H1 (cell line): Measurements from ENCODE around the gene CSRNP3. TPM values are rescaled to one million over a fixed set of nuclear protein-coding genes. Genes with fewer than 3 reads are reported as not detected.

Experiments
- ASH2L ChIP-seq: fragments of 200-600, 300-600 bp; sonication (generic); IDR thresholded peaks from one replicate; pipeline ENCODE4 v1.7.1; 2017; ENCODE audit warnings: low read length
- CBX5 ChIP-seq: fragments of 300-800, 300-1000 bp; sonication (generic); IDR thresholded peaks from 2 replicates; pipeline ENCODE4 v1.7.1; 2016; ENCODE audit warnings: antibody characterized with exemption, low read length, low read depth
- CHD7 ChIP-seq: fragments of 300-600 bp; sonication (generic); IDR thresholded peaks from 2 replicates; pipeline ENCODE4 v1.7.1; 2012; ENCODE audit warnings: low read length, moderate library complexity, mild to moderate bottlenecking, inconsistent platforms; ENCODE audit not compliant: insufficient replicate concordance
- SIRT6 ChIP-seq: IDR thresholded peaks from one replicate; pipeline ENCODE4 v1.7.1; 2012; ENCODE audit warnings: low read length, inconsistent platforms
- ZNF274 ChIP-seq: IDR thresholded peaks from 2 replicates; pipeline ENCODE4 v1.7.0; 2012; ENCODE audit warnings: low read length, borderline replicate concordance; ENCODE audit errors: extremely low read depth
- polyA plus RNA-seq, 7 experiments: library from polyadenylated mRNA; depleted of rRNA in 3 of 7; stranded (reverse) in 5 of 7; unstranded in 2 of 7; fragments of >200 nt in 5 of 7; fragments of 200-250 nt in 2 of 7; gene quantifications; 1 replicate in 5 of 7; 2 replicates in 1 of 7; 4 replicates in 1 of 7; pipeline versions ENCODE4 v1.2.1 to v1.2.3, GENCODE V29; 2011 to 2013; ENCODE audit warnings: missing spikeins in 2 of 7, mixed read lengths in 2 of 7
- total RNA-seq: library from RNA; stranded (reverse); fragmentation: NEBNext Ultra II Directional; extraction: Animal tissue kit (Norgen Biotek cat#: 25700); gene quantifications from 2 replicates; pipeline ENCODE4 v1.2.1, GENCODE V29; 2021

Gene CSRNP3
- total and polyA plus RNA-seq, 2 of the 8 experiments (the other 6 are each of a cell fraction or from before 2014, with no cell fraction given), result 1.3 to 6.5 TPM

- TF ChIP-seq SIRT6 (no peak), ASH2L (no peak), CHD7 (no peak), CBX5 (no peak), ZNF274 (no peak)
These were observed 209.4 kb downstream of the CSRNP3 start (continued) for GRCh38 chr2:165678882-165679281.
